ENCODE data around the gene MARS1. TPM values are rescaled to one million over a fixed set of nuclear protein-coding genes. Genes with fewer than 3 reads are reported as not detected.
"Not testable (repeated sequence)": the region's sequence is repeated elsewhere in the genome, so short reads cannot be mapped to it uniquely, and the experiment has no call there.

Gene MARS1
- total and polyA plus RNA-seq, 2 experiments from 2014 or later: 266 to 351 TPM

GRCh38 chr12:57441393-57441792 is 46.5 kb upstream of the MARS1 start:
- not testable (repeated sequence) for H3K27ac Mint-ChIP-seq, ATAC-seq

GRCh38 chr12:57441846-57442427 is 45.9 kb upstream of the MARS1 start:
- Histone ChIP-seq H4K20me1 (replicated peaks; ENCODE audit: insufficient read depth) (no peaks in the 10 kb centered on the region), H3F3A (replicated peaks; ENCODE audit: low read depth) (no peaks in the 10 kb centered on the region)
- peaks cover 18% of the 10 kb centered on the region for H3K9me3 Mint-ChIP-seq

More at GRCh38 chr12:57441393-57441792, 46.5 kb upstream of the MARS1 start:
- not testable (repeated sequence) for H2AFZ ChIP-seq; H3K4me3 Mint-ChIP-seq; H3K4me1 ChIP-seq (ENCODE audit: insufficient read depth); H3K36me3 Mint-ChIP-seq (ENCODE audit: low read depth); H3K36me3 ChIP-seq (ENCODE audit: insufficient read depth); H3K4me1 Mint-ChIP-seq; H4K20me1 ChIP-seq (replicated peaks; ENCODE audit: insufficient read depth); H3K79me2 ChIP-seq (replicated peaks; ENCODE audit: insufficient read depth); H3K27me3 ChIP-seq (ENCODE audit: insufficient read depth); H3F3A ChIP-seq (replicated peaks; ENCODE audit: low read depth); DNase-seq (ENCODE audit: low spot score); H3K4me2 ChIP-seq; H3K27me3 Mint-ChIP-seq (ENCODE audit: insufficient read depth, low read depth, poor library complexity); H3K9me2 ChIP-seq (ENCODE audit: insufficient read depth); H3K27ac ChIP-seq (ENCODE audit: low read depth); H3K4me3 ChIP-seq
- peaks cover 18% of the 10 kb centered on the region for H3K9me3 Mint-ChIP-seq

More at GRCh38 chr12:57441846-57442427, 45.9 kb upstream of the MARS1 start:
- H3K27me3 ChIP-seq (ENCODE audit: insufficient read depth): no peaks in the 10 kb centered on the region
- no peak overlapping the region for H3K4me3 ChIP-seq
- no peaks in the 10 kb centered on the region for H3K9me2 ChIP-seq (ENCODE audit: insufficient read depth)
- H3K4me3 Mint-ChIP-seq: no peak overlapping the region
- no peaks in the 10 kb centered on the region for H3K79me2 ChIP-seq (replicated peaks; ENCODE audit: insufficient read depth)
- H3K4me2 ChIP-seq: no peak overlapping the region
- H3K27ac ChIP-seq (ENCODE audit: low read depth): no peak overlapping the region
- no peaks in the 10 kb centered on the region for H3K4me1 ChIP-seq (ENCODE audit: insufficient read depth)
- H3K27ac Mint-ChIP-seq: no peak overlapping the region
- H3K36me3 Mint-ChIP-seq (ENCODE audit: low read depth): peaks cover 10% of the 10 kb centered on the region
- no peaks in the 10 kb centered on the region for H3K4me1 Mint-ChIP-seq
- no peak overlapping the region for H2AFZ ChIP-seq
- no peak for TF ChIP-seq EZH2 (IDR thresholded peaks at IDR 0.05; ENCODE audit: low read depth, unreplicated experiment)
- no peak for TF ChIP-seq CTCF (conservative IDR thresholded peaks at IDR 0.05; ENCODE audit: low read depth in 2 of 2)
- TF ChIP-seq EZH2phosphoT487 (IDR thresholded peaks at IDR 0.05; ENCODE audit: unreplicated experiment): no peak
- no peak for TF ChIP-seq NANOG (IDR thresholded peaks at IDR 0.05; ENCODE audit: borderline replicate concordance)
- no peak for TF ChIP-seq ETS1 (IDR thresholded peaks at IDR 0.05)
- no peak for TF ChIP-seq POLR2AphosphoS5 (IDR thresholded peaks at IDR 0.05; ENCODE audit: low read depth)
- TF ChIP-seq CREB1 (CRISPR knock-in tag; IDR thresholded peaks at IDR 0.05; ENCODE audit: low read depth): no peak
- TF ChIP-seq ZNF331 (CRISPR knock-in tag; IDR thresholded peaks at IDR 0.05; ENCODE audit: low read depth): no peak
- TF ChIP-seq ZNF114 (CRISPR knock-in tag; IDR thresholded peaks at IDR 0.05): no peak
- no peak for TF ChIP-seq STAT1 (IDR thresholded peaks at IDR 0.05; ENCODE audit: unreplicated experiment)
- TF ChIP-seq ZNF462 (CRISPR knock-in tag; IDR thresholded peaks at IDR 0.05): no peak
- TF ChIP-seq JUNB (IDR thresholded peaks at IDR 0.05; ENCODE audit: unreplicated experiment): no peak
- ATAC-seq (no peak), DNase-seq (ENCODE audit: low spot score) (no peak)
- H3K36me3 ChIP-seq (ENCODE audit: insufficient read depth): no peaks in the 10 kb centered on the region
- peaks cover 5% of the 10 kb centered on the region for H3K27me3 Mint-ChIP-seq (ENCODE audit: insufficient read depth, low read depth, poor library complexity)

Measured in GM23338 (cell line).